ENCODE measurements around the gene LRIG1.

- TF ChIP-seq CTCF (conservative IDR thresholded peaks at IDR 0.05; ENCODE audit: low read depth, low read length) (no peak), EZH2 (IDR thresholded peaks at IDR 0.05; ENCODE audit: borderline replicate concordance, low read depth, low read length, poor library complexity, severe bottlenecking) (no peak)
Measured at GRCh38 chr3:66480666-66481065, 20.2 kb downstream of the LRIG1 start.

All from A673 (cell line).